Measurements from ENCODE around the gene DENND1B.

DNA sequence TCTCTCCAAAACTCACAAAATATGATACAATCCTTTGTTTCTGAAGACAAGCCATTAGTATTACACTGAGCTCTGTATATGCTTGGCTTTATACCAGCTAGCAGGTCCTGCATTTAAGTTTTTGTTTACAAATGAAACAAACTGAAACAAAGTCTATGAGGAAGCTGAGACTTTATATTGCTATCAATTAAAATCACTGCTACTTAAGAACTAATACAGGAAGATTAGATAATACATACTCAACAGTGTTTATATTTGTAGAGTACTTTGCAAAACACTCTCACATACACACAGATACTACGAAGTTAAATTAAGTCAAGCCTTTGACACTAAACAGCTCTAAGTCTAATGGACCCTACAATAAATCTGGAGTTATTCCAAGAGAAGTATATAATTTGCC lies 259.9 kb downstream of the DENND1B start:
- no peak for TF ChIP-seq RXRA (CRISPR knock-in tag; IDR thresholded peaks at IDR 0.05)
- no peak for TF ChIP-seq CHD4 (IDR thresholded peaks at IDR 0.05; ENCODE audit: borderline replicate concordance, low read length)
- TF ChIP-seq, protein P1, sequence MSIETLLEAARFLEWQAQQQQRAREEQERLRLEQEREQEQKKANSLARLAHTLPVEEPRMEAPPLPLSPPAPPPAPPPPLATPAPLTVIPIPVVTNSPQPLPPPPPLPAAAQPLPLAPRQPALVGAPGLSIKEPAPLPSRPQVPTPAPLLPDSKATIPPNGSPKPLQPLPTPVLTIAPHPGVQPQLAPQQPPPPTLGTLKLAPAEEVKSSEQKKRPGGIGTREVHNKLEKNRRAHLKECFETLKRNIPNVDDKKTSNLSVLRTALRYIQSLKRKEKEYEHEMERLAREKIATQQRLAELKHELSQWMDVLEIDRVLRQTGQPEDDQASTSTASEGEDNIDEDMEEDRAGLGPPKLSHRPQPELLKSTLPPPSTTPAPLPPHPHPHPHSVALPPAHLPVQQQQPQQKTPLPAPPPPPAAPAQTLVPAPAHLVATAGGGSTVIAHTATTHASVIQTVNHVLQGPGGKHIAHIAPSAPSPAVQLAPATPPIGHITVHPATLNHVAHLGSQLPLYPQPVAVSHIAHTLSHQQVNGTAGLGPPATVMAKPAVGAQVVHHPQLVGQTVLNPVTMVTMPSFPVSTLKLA (IDR thresholded peaks at IDR 0.05): no peak
- TF ChIP-seq ZNF124 (CRISPR knock-in tag; IDR thresholded peaks at IDR 0.05): no peak
- TF ChIP-seq ZSCAN21 (CRISPR knock-in tag; IDR thresholded peaks at IDR 0.05; ENCODE audit: borderline replicate concordance): no peak
- TF ChIP-seq ZNF674 (CRISPR knock-in tag; IDR thresholded peaks at IDR 0.05; ENCODE audit: low read depth): no peak
- no peak for TF ChIP-seq NFE2 (CRISPR knock-in tag; IDR thresholded peaks at IDR 0.05)
- TF ChIP-seq, protein P2, sequence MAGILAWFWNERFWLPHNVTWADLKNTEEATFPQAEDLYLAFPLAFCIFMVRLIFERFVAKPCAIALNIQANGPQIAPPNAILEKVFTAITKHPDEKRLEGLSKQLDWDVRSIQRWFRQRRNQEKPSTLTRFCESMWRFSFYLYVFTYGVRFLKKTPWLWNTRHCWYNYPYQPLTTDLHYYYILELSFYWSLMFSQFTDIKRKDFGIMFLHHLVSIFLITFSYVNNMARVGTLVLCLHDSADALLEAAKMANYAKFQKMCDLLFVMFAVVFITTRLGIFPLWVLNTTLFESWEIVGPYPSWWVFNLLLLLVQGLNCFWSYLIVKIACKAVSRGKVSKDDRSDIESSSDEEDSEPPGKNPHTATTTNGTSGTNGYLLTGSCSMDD (CRISPR knock-in tag; IDR thresholded peaks at IDR 0.05): no peak
